Superior temporal gyrus (tissue), 1 donor: ENCODE results near the gene AP4E1.
A peak's percentile ranks its signal among the peaks of the same experiment; 100 is the strongest.
"Not testable (repeated sequence)": the region's sequence is repeated elsewhere in the genome, so short reads cannot be mapped to it uniquely, and the experiment has no call there.

Source experiments
- DNase-seq: peaks from one replicate; pipeline ENCODE4 v3.0.0-alpha.2; 2016; ENCODE audit errors: extremely low spot score

AP4E1 gene

GRCh38 chr15:50908209-50909009, at the start of gene AP4E1:
AP4E1 (plus strand) TSS chr15:50908683; CDS start chr15:50908779, 96 bp downstream.
- peak; percentile 96 for DNase-seq

GRCh38 chr15:50860824-50861223, 47.7 kb upstream of the AP4E1 start:
- DNase-seq, result no peak

DNA sequence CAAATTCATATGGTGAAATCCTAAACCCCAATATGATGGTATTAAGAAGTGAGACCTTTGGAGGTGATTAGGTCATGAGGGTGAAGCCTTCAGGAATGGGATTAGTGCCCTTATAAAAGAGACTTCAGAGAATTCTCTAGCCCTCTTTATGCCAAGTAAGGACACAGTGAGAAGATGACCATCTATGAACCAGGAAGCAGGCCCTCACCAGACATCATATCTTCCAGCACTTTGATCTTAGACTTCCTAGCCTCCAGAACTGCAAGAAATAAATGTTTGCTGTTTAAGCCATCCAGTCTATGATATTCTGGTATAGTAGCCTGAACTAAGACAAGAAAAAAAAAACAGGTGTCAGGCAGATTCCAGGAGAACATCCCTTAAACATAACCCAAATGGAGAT, 45.9 kb upstream of the AP4E1 start:
- DNase-seq, result no peak

DNA sequence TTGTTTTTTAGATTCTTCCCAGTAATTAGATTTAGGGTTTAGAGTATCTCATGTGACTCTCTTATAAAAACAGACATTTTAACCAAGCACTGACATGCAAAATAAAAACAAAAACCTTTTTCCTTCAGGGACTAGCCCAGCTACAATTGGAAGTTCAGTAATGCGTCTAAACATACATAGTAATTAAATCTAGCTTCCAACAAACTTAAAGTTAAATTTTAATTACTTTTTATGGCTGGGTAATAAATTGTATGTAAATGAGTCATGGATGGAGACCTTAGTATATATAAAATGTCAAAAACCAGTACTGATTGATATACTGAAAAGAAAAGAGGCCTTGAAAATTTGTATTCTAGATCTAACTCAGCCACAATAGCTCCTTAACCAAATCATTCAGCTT, 43.6 kb upstream of the AP4E1 start:
- no peak for DNase-seq

DNA sequence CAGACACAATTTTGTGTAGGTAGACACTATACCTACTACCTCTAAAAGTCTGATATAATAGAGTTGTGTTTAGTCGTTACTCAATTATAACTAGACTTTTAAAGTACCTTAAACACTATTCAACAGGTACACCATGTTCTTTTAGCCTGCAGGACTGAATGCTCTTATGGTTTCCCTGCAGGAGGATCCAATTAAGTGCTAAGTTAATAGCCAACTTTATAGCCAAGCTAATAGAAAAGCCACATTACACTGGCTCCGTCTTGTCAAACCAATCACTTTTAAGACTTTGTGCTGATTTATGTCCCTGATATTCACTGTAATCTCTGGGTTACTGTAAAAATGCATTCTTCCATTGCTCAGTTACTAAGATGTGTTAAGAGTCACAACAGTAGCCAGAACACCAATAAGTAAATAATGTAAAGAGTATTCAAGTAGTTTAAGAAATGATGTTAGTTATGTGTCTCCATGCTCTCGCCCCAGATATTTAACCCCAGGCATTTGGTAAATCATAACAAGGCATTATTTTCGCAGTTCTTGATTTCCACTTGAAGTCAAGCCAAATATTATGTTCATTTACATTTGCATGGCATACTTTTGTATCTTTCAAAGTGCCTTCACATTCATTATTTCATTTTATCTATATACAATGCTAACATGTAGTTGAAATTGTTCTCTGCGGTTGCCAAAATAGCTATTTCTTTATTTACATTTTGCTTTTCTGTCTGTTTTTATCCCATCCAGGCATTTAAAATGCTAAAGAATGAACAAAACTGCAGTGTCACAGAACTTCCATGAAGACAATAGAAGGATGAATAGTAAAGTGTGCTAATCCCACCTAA, 42.7 kb upstream of the AP4E1 start:
- DNase-seq, result no peak

DNA sequence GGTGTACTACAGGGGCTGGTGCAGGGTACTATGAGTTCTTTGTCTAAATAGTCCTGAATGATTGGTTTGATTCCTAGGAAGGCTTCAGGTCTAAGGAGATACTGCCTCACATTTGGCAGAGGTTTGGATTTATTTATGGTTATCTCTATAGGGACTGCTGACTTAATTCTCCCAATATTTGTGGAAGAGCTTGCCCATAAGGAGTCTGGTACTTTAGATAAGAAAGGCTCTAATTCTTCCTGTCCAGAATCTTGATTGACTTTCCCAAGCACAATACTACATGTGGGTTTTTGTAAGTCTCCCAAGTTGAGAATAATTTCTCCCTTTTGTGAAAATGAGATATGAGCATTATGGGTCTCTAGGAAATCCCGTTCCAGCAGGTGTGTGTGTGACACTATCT, 36.7 kb upstream of the AP4E1 start:
- no peak for DNase-seq

DNA sequence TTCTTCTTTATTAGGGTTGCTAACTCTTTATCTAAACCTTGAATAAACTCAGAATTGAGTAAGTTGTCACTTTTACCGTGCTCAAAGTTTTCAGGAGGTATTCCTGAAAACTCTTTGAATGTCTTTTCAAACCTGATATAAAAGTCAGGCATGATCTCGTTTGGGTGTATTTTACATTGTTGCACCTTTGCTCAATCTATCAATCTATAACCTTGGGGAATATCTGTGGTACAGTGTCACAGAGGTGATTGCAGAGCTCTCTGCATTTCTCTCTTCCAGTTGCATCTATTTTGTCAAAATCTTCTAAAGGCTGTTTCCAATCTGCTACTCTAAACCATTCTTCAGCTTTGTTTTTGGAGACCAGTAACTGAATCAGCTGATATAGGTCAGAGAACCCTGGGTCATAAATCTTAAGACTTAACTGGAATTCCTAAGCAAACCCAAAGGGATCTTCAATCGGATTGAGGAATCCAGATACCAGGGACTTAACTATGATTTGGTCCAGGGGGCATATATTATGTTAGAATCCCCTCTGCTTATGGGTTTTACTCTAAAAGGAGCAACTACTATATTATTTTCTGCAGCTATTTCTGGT, 35.6 kb upstream of the AP4E1 start:
- no peak for DNase-seq

- no peak for DNase-seq
These were observed 34.5 kb upstream of the AP4E1 start for GRCh38 chr15:50873935-50874361.

DNA sequence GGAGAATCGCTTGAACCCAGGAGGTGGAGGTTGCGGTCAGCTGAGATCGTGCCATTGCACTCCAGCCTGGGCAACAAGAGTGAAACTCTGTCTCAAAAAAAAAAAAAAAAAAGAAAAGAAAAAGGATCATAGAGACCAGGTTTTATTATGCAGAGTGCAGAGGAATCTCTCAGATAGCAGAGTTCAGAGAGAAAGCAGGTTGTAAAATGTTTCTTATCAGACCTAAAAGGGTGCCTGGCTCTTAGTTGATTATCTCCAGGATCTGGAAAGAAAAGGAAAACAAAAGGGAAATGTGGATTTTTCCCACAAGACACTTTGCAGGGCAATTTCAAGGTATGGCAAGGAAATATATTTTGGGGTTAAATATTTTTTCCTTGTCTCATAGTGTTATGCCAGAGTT, 33.2 kb upstream of the AP4E1 start:
- not testable (repeated sequence) for DNase-seq

DNA sequence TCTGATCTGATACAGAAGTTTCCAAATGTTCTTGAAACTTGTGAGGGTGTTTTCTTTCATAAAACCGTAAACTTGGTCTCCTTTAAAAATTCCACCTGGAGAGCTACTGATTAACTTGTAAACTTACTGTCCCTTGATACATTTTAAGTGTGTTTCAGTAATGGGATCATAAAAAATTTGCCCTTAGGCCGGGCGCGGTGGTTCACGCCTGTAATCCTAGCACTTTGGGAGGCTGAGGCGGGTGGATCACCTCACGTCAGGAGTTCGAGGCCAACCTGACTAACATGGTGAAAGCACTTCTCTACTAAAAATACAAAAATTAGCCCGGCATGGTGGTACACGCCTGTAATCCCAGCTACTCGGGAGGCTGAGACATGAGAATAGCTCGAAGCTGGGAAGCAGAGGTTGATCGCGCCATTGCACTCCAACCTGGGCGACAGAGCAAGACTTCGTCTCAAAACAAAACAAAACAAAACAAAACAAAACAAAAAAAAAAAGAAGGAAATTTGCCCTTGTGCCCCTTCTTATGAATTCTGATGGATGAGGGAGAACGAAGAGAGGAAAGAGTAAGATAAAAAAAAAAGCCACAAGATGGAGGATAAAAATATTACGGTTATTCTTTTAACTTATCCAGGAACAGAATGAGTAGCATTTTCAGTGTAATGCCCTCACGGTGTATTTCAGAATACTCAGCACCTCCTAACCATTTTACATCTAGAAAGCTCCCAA, 32.1 kb upstream of the AP4E1 start:
- DNase-seq, result no peak

GRCh38 chr15:50876989-50877360, 31.5 kb upstream of the AP4E1 start:
- peak; percentile 97 for DNase-seq

DNA sequence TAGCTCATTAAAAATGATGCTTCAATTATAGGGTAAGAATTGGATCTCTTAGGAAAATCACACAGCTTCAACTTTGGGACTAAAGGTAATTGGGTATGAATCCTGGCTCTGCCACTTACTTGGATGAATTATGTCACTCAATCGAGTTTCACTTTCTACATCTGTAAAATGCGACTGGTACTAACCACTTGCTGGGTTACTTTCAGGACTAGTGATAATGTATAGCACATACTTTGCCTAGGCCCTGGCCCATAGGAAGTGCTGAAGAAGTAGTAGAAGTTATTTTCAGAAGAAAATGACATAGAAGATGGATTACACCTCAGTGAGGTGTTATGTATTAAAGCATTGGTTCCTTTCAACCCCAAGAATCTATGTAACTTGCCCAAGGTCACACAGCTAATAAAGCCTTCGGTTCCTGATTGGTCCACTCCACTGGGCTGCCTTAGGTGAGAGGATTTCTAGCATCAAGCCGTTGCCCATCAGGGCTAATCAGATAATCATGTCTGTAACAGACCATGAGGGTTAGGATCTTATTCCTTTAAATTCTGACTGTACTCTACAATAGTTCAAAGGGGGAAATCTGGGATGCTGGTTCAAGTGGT, 29.4 kb upstream of the AP4E1 start:
- DNase-seq, result no peak

- DNase-seq, result peak; percentile 18
These were observed 28.3 kb upstream of the AP4E1 start for GRCh38 chr15:50880206-50880605.

GRCh38 chr15:50880651-50881114, 27.8 kb upstream of the AP4E1 start:
- DNase-seq, result peak; percentile 50

- no peak for DNase-seq
These were observed 27.1 kb upstream of the AP4E1 start for GRCh38 chr15:50881121-50882048.

DNA sequence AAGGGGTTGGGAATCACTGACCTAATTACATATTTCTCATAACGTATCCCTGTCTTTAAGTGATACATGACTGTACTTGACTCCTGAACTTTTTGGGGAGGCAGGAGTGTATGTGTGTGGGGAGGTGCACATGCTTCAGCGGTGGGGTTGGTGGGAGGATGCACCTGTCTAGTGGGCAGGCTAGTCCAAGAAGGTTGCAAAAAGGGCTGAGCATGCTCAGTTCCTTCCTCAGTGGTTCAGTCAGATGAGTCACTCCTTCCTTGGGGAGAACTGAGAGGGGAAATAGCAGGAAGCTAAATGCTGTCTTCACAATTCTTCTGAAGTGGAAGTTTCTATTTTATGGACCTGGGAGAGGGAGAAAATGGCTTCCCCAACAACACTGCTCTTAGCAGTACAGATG, 24.6 kb upstream of the AP4E1 start:
- no peak for DNase-seq

- no peak for DNase-seq
These were observed 23.9 kb upstream of the AP4E1 start for GRCh38 chr15:50884540-50884939.

- no peak for DNase-seq
These were observed 22.4 kb upstream of the AP4E1 start for GRCh38 chr15:50886139-50886467.

DNA sequence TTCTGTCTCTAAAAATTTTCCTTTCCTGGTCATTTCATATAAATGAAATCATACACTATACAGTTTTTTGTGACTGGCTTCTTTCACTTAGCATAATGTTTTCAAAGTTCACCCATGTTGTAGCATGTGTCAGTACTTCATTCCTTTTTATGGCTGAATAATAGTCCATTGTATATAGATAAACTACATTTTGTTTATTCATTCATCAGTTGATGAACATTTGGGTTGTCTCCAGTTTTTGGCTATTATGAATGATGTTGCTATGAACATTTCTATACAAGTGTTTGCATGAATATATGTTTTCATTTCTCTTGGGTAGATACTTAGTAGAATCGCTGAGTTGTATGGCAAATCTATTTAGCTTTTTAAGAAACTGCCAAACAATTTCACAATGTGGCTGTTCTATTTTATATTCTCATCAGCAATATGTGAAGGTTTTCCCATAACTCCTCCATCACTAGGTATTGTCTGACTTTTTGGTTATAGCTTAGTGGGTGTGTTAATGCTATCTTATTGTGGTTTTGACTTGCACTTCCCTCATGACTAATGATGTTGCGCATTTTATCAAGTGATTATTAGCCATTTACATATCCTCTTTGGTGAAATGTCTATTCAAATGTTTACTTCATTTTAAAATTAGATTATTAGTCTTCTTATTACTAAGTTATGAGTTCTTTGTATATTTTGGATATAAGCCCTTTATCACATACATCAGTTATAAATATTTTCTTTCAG, 21.7 kb upstream of the AP4E1 start:
- no peak for DNase-seq

GRCh38 chr15:50888054-50888453, 20.4 kb upstream of the AP4E1 start:
- no peak for DNase-seq
